ENCODE results near the gene ZNF287.

Gene ZNF287

GRCh38 chr17:16515933-16516332 is 53.1 kb downstream of the ZNF287 start:
- no peak for DNase-seq

GRCh38 chr17:16513873-16514272 is 55.1 kb downstream of the ZNF287 start:
- DNase-seq: no peak

GRCh38 chr17:16512011-16512410 is 57.0 kb downstream of the ZNF287 start:
- DNase-seq: no peak

GRCh38 chr17:16511593-16511992 is 57.4 kb downstream of the ZNF287 start:
- DNase-seq: no peak

- DNase-seq: no peak
Measured at GRCh38 chr17:16507918-16508533, 61.0 kb downstream of the ZNF287 start.

GRCh38 chr17:16506188-16506587 is 62.8 kb downstream of the ZNF287 start:
- DNase-seq: no peak

- no peak for DNase-seq
Measured at GRCh38 chr17:16504984-16505383, 64.0 kb downstream of the ZNF287 start.
